Gastrocnemius medialis (tissue), 4 donors: ENCODE data around the gene ZNF219.

Experiments used
- POLR2A ChIP-seq, 2 donors: fragments of 450-650 bp; IDR thresholded peaks; one replicate each; pipeline ENCODE4 v1.6.1; 2017; ENCODE audit warnings: antibody characterized with exemption in 2 of 2, mild to moderate bottlenecking in 2 of 2, moderate library complexity in 2 of 2
- TF ChIP-seq, protein P1 (sequence below), 5 experiments: fragments of 450-650 bp in 3 of 5; fragments of 200-600 bp in 2 of 5; sonication (generic) in 2 of 5; IDR thresholded peaks in 4 of 5; conservative IDR thresholded peaks in 1 of 5; 1 replicate in 4 of 5; 2 replicates in 1 of 5; pipeline ENCODE4 v1.5.1; 2016 to 2019; ENCODE audit warnings: antibody characterized with exemption in 5 of 5, mild to moderate bottlenecking in 3 of 5, moderate library complexity in 3 of 5

DNA sequence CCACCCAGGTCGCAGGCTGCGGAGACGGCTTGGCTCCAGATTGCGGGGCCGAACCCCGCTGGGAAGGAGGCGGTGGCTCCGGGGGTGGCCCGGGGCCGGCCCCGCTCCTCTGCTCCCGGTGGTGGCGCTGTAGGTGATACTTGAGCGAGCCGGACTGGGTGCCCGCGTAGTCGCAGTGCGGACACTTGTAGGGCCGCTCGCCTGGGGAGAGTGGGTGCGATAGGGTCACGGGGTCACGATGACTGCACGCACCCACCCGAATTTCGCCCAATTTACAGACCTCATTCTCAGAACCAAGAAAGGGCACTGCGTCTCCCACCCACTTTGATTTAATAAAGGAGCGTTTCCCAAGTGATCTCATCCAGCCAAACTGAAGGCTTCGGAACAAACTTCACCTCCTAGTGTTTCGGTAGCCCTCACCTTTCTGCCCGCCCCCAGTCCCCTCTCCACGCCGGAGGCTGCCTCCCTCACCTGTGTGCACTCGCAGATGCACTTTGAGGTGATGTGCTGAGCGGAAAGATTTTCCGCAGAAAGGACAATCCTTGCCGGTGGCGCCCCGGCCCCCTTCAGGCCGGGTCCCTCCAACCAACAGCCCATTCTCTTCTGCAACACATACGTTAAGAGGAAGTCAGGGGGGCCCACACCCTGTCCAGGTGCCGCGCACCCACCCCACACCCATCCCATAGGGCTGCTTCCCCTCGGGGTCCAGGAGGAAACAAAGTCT lies 7.4 kb downstream of the ZNF219 start:
- TF ChIP-seq, protein P1, sequence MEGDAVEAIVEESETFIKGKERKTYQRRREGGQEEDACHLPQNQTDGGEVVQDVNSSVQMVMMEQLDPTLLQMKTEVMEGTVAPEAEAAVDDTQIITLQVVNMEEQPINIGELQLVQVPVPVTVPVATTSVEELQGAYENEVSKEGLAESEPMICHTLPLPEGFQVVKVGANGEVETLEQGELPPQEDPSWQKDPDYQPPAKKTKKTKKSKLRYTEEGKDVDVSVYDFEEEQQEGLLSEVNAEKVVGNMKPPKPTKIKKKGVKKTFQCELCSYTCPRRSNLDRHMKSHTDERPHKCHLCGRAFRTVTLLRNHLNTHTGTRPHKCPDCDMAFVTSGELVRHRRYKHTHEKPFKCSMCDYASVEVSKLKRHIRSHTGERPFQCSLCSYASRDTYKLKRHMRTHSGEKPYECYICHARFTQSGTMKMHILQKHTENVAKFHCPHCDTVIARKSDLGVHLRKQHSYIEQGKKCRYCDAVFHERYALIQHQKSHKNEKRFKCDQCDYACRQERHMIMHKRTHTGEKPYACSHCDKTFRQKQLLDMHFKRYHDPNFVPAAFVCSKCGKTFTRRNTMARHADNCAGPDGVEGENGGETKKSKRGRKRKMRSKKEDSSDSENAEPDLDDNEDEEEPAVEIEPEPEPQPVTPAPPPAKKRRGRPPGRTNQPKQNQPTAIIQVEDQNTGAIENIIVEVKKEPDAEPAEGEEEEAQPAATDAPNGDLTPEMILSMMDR (IDR thresholded peaks at IDR 0.05 in 4 of 5, conservative IDR thresholded peaks at IDR 0.05 in 1 of 5) = no peak
- TF ChIP-seq POLR2A (IDR thresholded peaks at IDR 0.05) = no peak
